A549 treated with DMSO at 1 μM for 4 hours (cell line): ENCODE results near the gene CABLES2. TPM values are rescaled to one million over a fixed set of nuclear protein-coding genes. Genes with fewer than 3 reads are reported as not detected.

ENCODE experiments used
- total RNA-seq: library from RNA; stranded (reverse); fragments of 200-300 nt; extraction: Qiagen RNA extraction; gene quantifications from 5 replicates; pipeline ENCODE4 v1.2.3, GENCODE V29; 2022; ENCODE audit warnings: low read depth

The CABLES2 gene, protein sequence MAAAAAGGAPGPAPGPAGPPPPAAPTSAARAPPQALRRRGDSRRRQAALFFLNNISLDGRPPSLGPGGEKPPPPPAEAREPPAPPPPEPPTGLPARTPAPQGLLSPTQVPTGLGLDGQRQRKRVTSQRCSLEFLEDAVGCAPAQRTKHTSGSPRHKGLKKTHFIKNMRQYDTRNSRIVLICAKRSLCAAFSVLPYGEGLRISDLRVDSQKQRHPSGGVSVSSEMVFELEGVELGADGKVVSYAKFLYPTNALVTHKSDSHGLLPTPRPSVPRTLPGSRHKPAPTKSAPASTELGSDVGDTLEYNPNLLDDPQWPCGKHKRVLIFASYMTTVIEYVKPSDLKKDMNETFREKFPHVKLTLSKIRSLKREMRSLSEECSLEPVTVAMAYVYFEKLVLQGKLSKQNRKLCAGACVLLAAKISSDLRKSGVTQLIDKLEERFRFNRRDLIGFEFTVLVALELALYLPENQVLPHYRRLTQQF
- 4.1 to 5.9 TPM (median 4.7 TPM) in 5 replicates for total RNA-seq

DNA sequence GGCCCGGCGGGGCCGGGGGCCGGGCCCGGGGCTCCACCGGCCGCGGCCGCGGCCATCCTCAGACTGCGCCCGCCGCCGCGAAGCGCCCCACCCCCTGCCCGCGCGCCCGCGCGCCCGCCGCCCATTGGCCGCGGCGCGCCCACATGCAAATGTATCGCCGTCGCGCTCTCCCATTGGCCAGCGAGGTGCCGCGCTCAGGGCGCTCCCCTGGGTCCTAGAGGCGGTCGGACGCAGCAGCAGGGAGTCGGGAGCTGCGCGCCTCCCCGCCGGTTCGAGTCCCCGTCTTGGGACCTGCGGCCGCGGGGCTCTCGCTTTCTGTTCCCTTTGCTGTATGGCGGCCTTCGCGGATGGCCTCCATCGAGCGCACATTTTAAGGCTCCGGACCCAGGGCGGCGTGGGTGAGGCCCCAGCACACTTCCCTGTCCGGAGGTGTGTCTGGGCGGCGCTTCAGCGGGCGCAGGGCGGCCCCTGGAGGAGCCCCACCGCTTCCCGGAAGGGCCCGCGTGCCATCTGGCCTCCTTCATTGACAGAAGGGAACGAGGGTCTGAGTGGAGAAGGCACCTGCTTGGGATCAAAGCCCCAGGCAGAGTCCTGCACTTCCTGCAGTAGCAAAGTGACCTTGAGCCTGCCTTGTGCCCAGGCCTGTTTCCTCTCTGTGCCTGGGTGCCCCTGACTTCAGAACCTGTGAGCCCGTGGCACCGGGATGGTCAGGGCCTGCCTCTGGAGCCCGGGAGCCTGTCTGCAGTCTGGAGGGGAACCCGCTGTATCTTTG lies at the start of gene CABLES2:
CABLES2 (minus strand) TSS at position 65 of the 772 bp plus-strand sequence; CDS start at position 56, 9 bp downstream.

DNA sequence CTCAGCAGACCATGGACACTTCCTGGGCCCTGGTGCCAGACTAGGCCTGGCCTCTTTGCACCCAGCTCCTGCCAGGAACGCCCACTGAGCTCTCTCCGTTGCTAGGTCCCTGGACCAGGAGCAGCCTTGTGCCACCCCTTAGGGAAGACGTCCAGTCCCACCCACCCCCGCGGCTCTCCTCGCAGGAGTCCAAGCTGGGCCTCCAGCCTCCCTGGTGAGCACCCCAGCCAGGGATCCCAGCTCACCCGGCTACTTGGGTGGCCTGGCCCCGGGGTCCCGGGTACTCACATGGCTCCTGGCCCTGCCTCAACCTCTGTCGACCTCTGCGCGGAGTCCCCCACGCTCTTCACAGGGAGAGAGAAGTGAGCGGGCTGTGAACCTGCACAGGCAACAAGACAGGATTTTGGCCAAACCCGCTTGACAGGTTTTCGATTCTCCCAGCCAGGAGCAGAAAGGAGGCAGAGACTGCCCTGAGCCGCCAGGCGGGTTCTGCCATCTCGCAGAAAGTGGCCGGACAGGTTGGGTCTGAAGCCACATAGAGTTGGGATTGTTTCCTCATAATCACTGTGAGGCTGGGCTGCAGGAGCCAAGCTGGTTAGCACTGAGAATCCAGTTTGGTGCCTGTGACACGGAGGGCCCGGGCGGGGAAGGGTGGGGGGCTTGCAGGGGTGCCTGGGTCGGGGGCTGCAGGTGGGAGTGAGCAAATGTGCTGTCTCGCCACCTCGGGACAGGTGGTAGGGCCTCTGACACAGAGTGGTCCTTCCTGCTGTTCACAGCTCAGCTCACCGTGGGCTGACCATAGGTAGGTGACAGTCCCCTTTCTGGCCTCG lies 20.3 kb upstream of the CABLES2 start, which contains the start of gene RBBP8NL:
RBBP8NL (minus strand) TSS at position 368 of the 830 bp plus-strand sequence. CDS start 7,892 bp downstream, outside the sequence.

DNA sequence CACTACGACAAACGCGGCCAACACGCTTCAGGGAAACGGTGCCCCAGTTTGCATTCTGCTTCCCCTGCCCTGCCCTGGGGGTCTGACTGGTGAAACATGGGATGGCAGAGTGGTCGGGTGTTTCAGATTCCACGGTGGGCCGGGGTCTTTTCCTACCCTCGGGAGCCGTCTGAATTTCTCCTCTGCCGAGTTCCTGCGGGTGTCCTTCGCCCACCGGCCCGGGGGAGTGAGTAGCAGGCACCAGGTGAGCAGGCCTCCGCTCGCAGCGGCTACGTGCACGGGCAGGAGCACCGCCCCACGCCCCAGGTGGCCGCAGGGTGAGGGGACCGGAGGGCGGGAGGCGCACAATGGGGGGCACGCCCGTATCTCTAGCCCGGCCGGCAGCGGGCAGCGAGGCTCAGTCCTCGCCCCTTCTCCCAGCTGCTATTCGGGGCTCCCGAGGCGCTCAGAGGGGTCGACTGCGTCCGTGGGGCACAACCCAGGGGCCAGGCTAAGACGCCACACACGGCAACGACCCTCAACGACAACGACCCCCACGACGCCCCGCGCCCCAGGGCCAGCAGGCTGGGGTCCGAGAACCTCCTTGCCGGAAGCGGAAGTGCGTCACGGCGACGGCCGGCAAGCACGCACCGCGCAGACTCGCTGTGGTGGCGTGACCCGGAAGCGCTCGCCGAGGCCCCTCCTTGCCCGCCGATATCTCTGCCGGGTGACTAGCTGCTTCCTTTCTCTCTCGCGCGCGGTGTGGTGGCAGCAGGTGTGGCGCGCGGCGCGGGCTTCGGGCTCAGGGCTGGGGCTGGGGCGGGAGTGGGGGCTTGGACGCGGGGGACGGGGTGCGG lies 20.5 kb downstream of the CABLES2 start, which contains the start of gene RPS21:
RPS21 (plus strand) TSS at position 721 of the 836 bp plus-strand sequence. CDS start 236 bp downstream, outside the sequence.

DNA sequence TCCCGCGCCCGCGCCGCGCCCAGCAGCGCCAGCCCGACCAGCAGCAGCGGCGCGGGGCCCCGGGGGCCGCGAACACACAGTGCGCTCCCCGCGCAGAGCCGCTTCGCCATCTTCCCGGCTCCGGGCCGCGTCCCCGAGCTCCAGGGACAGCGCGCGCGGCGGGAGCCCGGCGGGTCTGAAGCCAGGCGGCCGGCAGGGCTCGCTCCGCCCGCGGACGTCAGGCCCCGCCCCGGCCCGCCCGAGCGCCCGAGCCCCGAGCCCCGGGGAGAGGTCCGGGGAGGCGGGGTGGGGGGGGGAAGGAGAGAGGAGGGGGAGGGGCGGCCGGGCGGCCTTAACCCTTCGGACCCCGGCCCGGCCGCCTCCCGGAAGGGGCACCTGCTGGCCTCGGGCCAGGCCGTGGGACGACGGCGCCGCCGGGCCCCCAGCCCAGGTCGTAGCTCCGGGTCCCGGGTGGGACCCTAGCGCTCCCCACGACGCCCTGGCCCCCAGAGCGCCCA lies 39.9 kb downstream of the CABLES2 start, which contains the start of gene LAMA5:
LAMA5 (minus strand) TSS at position 177 of the 497 bp plus-strand sequence; CDS start at position 110, 67 bp downstream.

Other genes with a start within 250 kb of the CABLES2 start
- 37.3 to 39.4 TPM (median 38.0 TPM) in 5 replicates for gene MTG2, start 224.3 kb downstream of the CABLES2 start, total RNA-seq
- not detected in 5 replicates for gene HRH3, start 187.0 kb downstream of the CABLES2 start, total RNA-seq
- 17.9 to 22.3 TPM (median 18.9 TPM) in 5 replicates for gene OSBPL2, start 168.8 kb downstream of the CABLES2 start, total RNA-seq
- gene ADRM1, start 104.3 kb downstream of the CABLES2 start, total RNA-seq: 153 to 195 TPM (median 170 TPM) in 5 replicates
- 250 to 425 TPM (median 380 TPM) in 5 replicates for gene LAMA5, start 40.0 kb downstream of the CABLES2 start, total RNA-seq
- 2,494 to 3,216 TPM (median 2,696 TPM) in 5 replicates for gene RPS21, start 20.2 kb downstream of the CABLES2 start, total RNA-seq
- 0.03 TPM in 1 of 5 replicates, not detected in the others for gene RBBP8NL, start 20.3 kb upstream of the CABLES2 start, total RNA-seq
- 0.46 to 1.1 TPM (median 0.84 TPM) in 5 replicates for gene GATA5, start 68.7 kb upstream of the CABLES2 start, total RNA-seq
- gene SLCO4A1, start 235.2 kb upstream of the CABLES2 start, total RNA-seq: 4.9 to 10.2 TPM (median 8.5 TPM) in 5 replicates